Inferior parietal cortex (tissue), 1 donor: ENCODE measurements around the gene EPHB3.

ENCODE experiments used
- DNase-seq: peaks from one replicate; pipeline ENCODE4 v3.0.0-alpha.2; 2016; ENCODE audit errors: extremely low spot score

EPHB3 gene

GRCh38 chr3:184626923-184627322, 65.3 kb downstream of the EPHB3 start:
- no peak for DNase-seq

DNA sequence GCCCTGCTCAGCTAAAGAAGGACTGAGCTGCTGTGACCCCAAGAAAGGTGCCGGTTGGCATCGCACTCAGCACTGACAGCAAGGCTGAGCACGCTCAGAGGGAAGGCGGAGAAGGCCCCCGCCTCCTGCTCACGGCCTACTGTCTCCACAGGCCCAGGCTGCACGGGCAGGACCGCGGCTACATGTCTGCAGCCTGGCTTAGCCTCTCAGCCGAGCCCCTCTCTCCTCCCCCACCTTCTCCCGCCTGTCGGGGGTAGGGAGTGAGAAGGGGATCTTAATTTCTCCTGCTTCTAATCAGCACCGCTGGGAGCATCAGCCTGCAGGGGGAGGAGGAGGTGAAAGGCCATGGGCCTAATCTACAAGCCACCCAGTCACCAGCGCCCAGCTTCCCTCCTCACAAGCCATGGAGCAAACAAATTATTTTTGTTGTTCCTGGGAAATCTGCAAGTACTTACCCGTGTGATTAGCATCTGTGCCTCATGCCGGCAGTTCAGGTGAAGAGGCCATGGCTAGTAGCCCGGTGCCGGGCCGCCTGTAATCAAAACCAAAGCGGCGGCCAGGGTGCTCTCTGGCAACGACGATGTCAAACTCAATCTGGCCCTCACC, 68.1 kb downstream of the EPHB3 start:
- no peak for DNase-seq

DNA sequence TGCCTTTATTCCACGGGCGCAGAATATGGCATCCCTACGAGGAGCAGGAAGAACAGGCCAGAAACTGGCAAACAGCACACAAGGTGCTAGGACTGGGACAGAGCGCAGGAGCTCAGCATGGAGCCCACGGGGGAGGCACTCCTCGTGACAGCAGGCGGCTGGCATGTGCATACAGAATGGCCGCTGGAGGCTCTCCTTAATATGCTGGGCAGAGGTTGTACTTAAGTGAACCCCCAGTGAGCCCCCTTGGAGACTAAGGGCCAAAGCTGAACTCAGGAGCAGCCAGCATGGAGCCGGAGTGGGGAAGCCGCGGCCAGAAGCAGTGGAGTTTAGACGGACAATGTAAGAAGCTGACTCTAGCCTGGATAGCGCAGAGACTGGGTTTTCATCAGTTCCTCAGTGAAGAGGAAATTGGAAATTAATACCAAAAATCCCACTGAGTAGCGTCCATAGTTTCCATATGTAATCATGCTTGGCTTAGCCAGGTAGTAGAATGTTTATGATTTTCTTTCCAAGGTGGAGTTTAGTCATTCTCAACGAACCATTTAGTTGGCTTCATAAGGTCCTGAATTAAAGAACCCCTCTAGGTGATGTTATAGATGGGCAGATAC, 69.4 kb downstream of the EPHB3 start:
- no peak for DNase-seq

- no peak for DNase-seq
These were observed 69.9 kb downstream of the EPHB3 start for GRCh38 chr3:184631472-184631861.
